GM18505 (cell line): ENCODE results near the gene GPATCH1.
"Not testable (repeated sequence)": the region's sequence is repeated elsewhere in the genome, so short reads cannot be mapped to it uniquely, and the experiment has no call there.

ENCODE experiments used
- ATAC-seq: cut with Tn5 transposase; IDR thresholded peaks from one replicate; pipeline ENCODE4 v1.9.1; 2021; ENCODE audit not compliant: unreplicated experiment
- POLR2A ChIP-seq: IDR thresholded peaks from 4 replicates; pipeline ENCODE4 v1.6.1; 2011; ENCODE audit warnings: borderline replicate concordance; ENCODE audit not compliant: insufficient read depth, insufficient read length; ENCODE audit errors: extremely low read depth

GPATCH1 gene

GRCh38 chr19:33143897-33144405 is 63.0 kb downstream of the GPATCH1 start:
- ATAC-seq, result no peak
- no peak for TF ChIP-seq POLR2A

- no peak for ATAC-seq
- TF ChIP-seq POLR2A, result no peak
Observed at GRCh38 chr19:33146209-33146608, 65.2 kb downstream of the GPATCH1 start.

- no peak for ATAC-seq
- no peak for TF ChIP-seq POLR2A
Observed at GRCh38 chr19:33147538-33147937, 66.6 kb downstream of the GPATCH1 start.

- TF ChIP-seq POLR2A, result no peak
Observed at GRCh38 chr19:33150852-33151518, 70.0 kb downstream of the GPATCH1 start.

GRCh38 chr19:33152176-33152575 is 71.2 kb downstream of the GPATCH1 start:
- no peak for TF ChIP-seq POLR2A

More at GRCh38 chr19:33150852-33151518, 70.0 kb downstream of the GPATCH1 start:
- ATAC-seq, result no peak

GRCh38 chr19:33152625-33153024 is 71.6 kb downstream of the GPATCH1 start:
- ATAC-seq, result not testable (repeated sequence)

More at GRCh38 chr19:33152176-33152575, 71.2 kb downstream of the GPATCH1 start:
- no peak for ATAC-seq

GRCh38 chr19:33154313-33154712 is 73.3 kb downstream of the GPATCH1 start:
- ATAC-seq, result not testable (repeated sequence)

- TF ChIP-seq POLR2A, result no peak
- no peak for ATAC-seq
Observed at GRCh38 chr19:33156334-33156733, 75.4 kb downstream of the GPATCH1 start.

GRCh38 chr19:33157906-33158305 is 76.9 kb downstream of the GPATCH1 start:
- no peak for TF ChIP-seq POLR2A
- no peak for ATAC-seq

GRCh38 chr19:33158365-33158764 is 77.4 kb downstream of the GPATCH1 start:
- TF ChIP-seq POLR2A, result no peak
- ATAC-seq, result no peak

- TF ChIP-seq POLR2A, result no peak
- ATAC-seq, result no peak
Observed at GRCh38 chr19:33159149-33159548, 78.2 kb downstream of the GPATCH1 start.

- ATAC-seq, result no peak
- no peak for TF ChIP-seq POLR2A
Observed at GRCh38 chr19:33159893-33160292, 78.9 kb downstream of the GPATCH1 start.

- TF ChIP-seq POLR2A, result no peak
- ATAC-seq, result no peak
Observed at GRCh38 chr19:33161201-33161600, 80.2 kb downstream of the GPATCH1 start.

GRCh38 chr19:33163481-33163880 is 82.5 kb downstream of the GPATCH1 start:
- ATAC-seq, result no peak
- no peak for TF ChIP-seq POLR2A

GRCh38 chr19:33166037-33166436 is 85.1 kb downstream of the GPATCH1 start:
- not testable (repeated sequence) for ATAC-seq
